Thoracic aorta (tissue), 2 donors: ENCODE measurements around the gene MLXIPL. TPM values are rescaled to one million over a fixed set of nuclear protein-coding genes. Genes with fewer than 3 reads are reported as not detected.

Experiments
- ATAC-seq: fragments of 150-250 bp; one replicate; pipeline ENCODE4 v1.8.0; 2017; ENCODE audit warnings: low read depth; ENCODE audit not compliant: insufficient number of reproducible peaks, low FRiP score
- DNase-seq: peaks from one replicate; pipeline ENCODE4 v3.0.0-alpha.2; 2020; ENCODE audit warnings: low spot score
- H3K27ac ChIP-seq, 2 donors: fragments of 200-600 bp; sonication (generic); 1 replicate in 1 of 2; 2 replicates in 1 of 2; pipeline ENCODE4 v1.5.1; 2016; ENCODE audit warnings: mild to moderate bottlenecking in 2 of 2, moderate library complexity in 2 of 2
- H3K27me3 ChIP-seq: fragments of 200-600 bp; sonication (generic); replicated peaks from 2 replicates; pipeline ENCODE4 v1.6.0; 2016; ENCODE audit warnings: mild to moderate bottlenecking; ENCODE audit not compliant: insufficient read depth
- H3K36me3 ChIP-seq: fragments of 200-600 bp; sonication (generic); one replicate; pipeline ENCODE4 v1.5.1; 2016
- H3K4me1 ChIP-seq, 2 donors: fragments of 200-600 bp; sonication (generic); 1 replicate in 1 of 2; 2 replicates in 1 of 2; pipeline versions ENCODE4 v1.5.1 to v1.6.0; 2016; ENCODE audit warnings: low read depth in 2 of 2, mild to moderate bottlenecking in 1 of 2; ENCODE audit not compliant: control insufficient read depth in 1 of 2
- H3K4me3 ChIP-seq: fragments of 200-600 bp; sonication (generic); 2 replicates; pipeline ENCODE4 v1.5.1; 2016; ENCODE audit warnings: mild to moderate bottlenecking
- H3K9me3 ChIP-seq: fragments of 200-600 bp; sonication (generic); 2 replicates; pipeline ENCODE4 v1.5.1; 2016
- total RNA-seq, 2 donors: library from RNA; depleted of rRNA; stranded (reverse); fragments of >200 nt; gene quantifications; one replicate each; pipeline versions ENCODE4 v1.1.0 to v1.2.3, GENCODE V29; 2016
- TF ChIP-seq, protein P1 (sequence below): fragments of 200-600 bp; sonication (generic); IDR thresholded peaks from one replicate; pipeline ENCODE4 v1.5.1; 2019; ENCODE audit warnings: antibody characterized with exemption

MLXIPL gene
- 10 to 100 TPM in 1 of 2 donors, 1 to 10 TPM in 1; 6.4 to 36.4 TPM for total RNA-seq

DNA sequence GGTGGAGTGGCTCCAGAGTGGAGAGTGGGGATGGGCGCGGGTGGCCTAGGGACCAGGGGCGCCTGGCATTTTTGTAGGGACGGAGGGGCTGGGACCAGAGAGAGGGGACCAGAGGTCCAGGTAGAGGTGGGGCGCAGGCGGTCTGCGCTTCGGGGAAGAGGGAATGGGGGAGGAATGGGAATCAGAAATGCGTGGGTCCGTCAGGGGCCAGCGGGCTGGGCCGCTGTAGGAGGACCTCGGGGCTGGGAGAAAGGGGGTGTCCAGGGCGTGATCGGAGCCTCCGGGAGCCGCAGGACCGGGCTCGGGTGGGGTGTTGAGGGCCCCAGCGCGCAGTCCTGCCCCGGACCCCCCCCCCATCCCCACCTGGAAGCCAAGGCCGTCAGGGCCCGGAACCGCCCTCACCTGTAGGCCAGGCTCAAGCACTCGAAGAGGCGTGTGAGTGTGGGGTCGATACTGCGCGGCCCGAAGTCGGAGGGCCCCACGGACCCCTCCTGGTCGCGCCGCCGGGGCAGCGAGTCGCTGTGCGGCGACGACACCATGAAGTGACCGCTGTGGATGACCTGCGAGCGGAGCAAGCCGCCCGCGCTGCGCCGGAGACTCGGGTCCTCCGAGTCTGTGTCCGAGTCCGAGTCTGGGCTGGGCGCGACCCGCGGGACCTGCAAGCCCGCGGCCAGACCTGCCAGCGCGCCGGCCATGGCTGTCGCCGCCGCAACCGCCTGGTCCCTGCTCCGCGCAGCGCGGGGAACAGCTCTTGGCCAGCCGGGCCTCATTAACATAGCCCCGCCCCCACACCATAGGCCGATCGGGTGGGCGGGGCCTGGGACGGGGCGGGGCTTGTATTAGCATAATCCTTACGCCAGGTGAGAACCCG is at the start of gene MLXIPL:
Gene MLXIPL (minus strand): TSS at position 725 of the 871 bp plus-strand sequence. CDS start 30 bp downstream, at position 695.
- peak within 1 kb of the TSS; percentile 70 for H3K4me3 ChIP-seq
- peaks cover 15% of the 10 kb centered on the region for H3K27me3 ChIP-seq
- TF ChIP-seq, protein P1, sequence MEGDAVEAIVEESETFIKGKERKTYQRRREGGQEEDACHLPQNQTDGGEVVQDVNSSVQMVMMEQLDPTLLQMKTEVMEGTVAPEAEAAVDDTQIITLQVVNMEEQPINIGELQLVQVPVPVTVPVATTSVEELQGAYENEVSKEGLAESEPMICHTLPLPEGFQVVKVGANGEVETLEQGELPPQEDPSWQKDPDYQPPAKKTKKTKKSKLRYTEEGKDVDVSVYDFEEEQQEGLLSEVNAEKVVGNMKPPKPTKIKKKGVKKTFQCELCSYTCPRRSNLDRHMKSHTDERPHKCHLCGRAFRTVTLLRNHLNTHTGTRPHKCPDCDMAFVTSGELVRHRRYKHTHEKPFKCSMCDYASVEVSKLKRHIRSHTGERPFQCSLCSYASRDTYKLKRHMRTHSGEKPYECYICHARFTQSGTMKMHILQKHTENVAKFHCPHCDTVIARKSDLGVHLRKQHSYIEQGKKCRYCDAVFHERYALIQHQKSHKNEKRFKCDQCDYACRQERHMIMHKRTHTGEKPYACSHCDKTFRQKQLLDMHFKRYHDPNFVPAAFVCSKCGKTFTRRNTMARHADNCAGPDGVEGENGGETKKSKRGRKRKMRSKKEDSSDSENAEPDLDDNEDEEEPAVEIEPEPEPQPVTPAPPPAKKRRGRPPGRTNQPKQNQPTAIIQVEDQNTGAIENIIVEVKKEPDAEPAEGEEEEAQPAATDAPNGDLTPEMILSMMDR = no peak
- H3K4me1 ChIP-seq = peaks cover 13 to 18% of the 10 kb centered on the region in 2 donors
- ATAC-seq = no peak
- no peak within 1 kb of the TSS for H3K27ac ChIP-seq
- no peaks in the 10 kb centered on the region for H3K36me3 ChIP-seq
- no peaks in the 10 kb centered on the region for H3K9me3 ChIP-seq
- DNase-seq = peak; percentile 40

DNA sequence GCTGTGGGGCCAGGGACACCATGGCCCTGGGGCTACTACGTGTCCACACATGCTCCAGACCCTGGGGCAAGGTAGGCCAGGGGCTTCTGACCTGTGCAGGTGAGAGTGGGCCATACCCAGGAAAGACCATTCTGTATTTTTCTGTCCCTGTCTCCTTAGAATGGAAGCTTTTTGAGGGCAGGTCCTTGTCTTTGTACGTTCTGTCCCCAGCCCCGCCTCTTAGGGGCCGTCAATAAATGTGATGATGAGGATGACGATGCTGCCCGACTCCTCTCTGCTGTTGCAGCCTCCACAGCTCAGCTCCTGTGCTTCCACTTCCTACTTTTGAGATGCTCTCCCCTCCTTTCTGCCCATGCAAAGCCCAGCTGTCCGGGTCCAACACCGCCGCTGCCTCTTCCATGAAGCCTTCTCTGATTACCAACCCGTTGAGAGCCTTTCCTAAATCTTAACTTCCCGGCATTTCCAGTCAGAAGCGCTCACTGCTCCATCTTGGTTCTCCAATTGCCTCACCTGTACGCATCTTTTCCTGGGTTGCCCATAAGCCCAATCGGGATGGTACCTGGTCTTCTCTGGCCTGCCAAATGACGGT is 47.6 kb upstream of the MLXIPL start:
- no peak overlapping the region for H3K27ac ChIP-seq
- no peak for ATAC-seq
- H3K9me3 ChIP-seq = no peaks in the 10 kb centered on the region
- H3K27me3 ChIP-seq = no peaks in the 10 kb centered on the region
- peaks cover 12 to 14% of the 10 kb centered on the region in 2 donors for H3K4me1 ChIP-seq
- TF ChIP-seq, protein P1 = no peak
- H3K36me3 ChIP-seq = no peaks in the 10 kb centered on the region
- no peak for DNase-seq
- no peak overlapping the region for H3K4me3 ChIP-seq

DNA sequence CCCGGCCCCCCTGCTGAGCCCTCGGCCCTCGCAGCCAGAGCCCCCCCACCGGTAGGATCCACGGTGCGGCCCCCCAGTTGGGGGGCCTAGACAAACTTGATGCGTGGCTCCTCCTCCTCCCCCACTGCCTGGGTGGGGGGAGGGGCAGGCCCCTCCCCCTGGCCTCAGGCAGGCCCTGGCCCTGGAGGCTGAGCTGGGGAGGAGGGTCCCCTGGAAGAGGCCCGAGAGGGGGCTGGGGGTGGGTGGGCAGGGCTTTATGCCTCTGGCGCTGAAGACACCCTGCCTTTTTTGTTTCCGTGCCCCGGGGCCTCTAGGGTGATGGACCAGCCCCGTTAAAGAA is 47.0 kb upstream of the MLXIPL start:
- H3K27me3 ChIP-seq = no peaks in the 10 kb centered on the region
- no peak overlapping the region for H3K27ac ChIP-seq
- no peak overlapping the region for H3K4me3 ChIP-seq
- DNase-seq (no peak), ATAC-seq (no peak)
- H3K9me3 ChIP-seq = no peaks in the 10 kb centered on the region
- TF ChIP-seq, protein P1 = no peak
- peaks cover 12 to 14% of the 10 kb centered on the region in 2 donors for H3K4me1 ChIP-seq
- no peaks in the 10 kb centered on the region for H3K36me3 ChIP-seq

DNA sequence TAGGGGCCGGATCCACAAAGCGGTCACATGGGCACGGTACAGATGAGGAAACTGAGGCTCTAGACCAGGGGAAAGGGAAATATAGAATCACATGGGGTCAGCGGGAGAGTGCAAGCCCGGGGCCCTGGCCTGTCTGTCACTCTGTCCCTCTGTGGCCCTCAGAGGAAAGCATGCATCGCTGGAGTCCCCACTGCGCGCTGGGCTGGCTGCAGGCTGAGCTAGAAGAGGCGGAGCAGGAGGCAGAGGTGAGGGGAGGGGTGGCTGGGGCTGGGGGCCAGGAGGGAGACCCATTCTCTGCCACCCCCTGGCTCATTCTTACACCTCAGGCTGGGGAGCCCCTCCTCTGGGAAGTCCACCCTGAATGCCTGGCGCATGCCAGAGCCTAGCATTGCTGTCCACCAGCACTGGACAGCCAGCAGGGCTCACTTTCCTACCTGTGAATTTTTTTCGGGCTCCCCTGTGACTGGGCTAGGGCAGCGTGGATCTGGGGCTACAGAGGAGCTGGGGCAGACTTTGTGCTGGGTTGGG is 45.6 kb upstream of the MLXIPL start:
- no peaks in the 10 kb centered on the region for H3K9me3 ChIP-seq
- H3K27ac ChIP-seq = no peak overlapping the region
- TF ChIP-seq, protein P1 = no peak
- no peak overlapping the region for H3K4me3 ChIP-seq
- H3K27me3 ChIP-seq = no peaks in the 10 kb centered on the region
- H3K36me3 ChIP-seq = no peaks in the 10 kb centered on the region
- H3K4me1 ChIP-seq = peaks cover 12 to 14% of the 10 kb centered on the region in 2 donors
- no peak for DNase-seq
- ATAC-seq = no peak

- ATAC-seq (no peak), DNase-seq (no peak)
- no peaks in the 10 kb centered on the region for H3K36me3 ChIP-seq
- no peaks in the 10 kb centered on the region for H3K27me3 ChIP-seq
- no peaks in the 10 kb centered on the region for H3K9me3 ChIP-seq
- peaks cover 12 to 14% of the 10 kb centered on the region in 2 donors for H3K4me1 ChIP-seq
- H3K4me3 ChIP-seq = no peak overlapping the region
- no peak overlapping the region for H3K27ac ChIP-seq
- TF ChIP-seq, protein P1 = no peak
Measured at GRCh38 chr7:73669288-73669701, 45.0 kb upstream of the MLXIPL start.
